DOHH2 (cell line): ENCODE data around the gene PSENEN.

Experiments used
- EZH2phosphoT487 ChIP-seq: fragments of 200-600 bp; sonication (generic); IDR thresholded peaks from 2 replicates; pipeline ENCODE4 v1.6.1; 2017; ENCODE audit warnings: borderline replicate concordance, mild to moderate bottlenecking, antibody characterized with exemption, low read length, moderate library complexity, mixed read lengths
- TF ChIP-seq, protein P1 (sequence below): fragments of 200-600 bp; sonication (generic); IDR thresholded peaks from one replicate; pipeline ENCODE4 v1.5.1; 2014; ENCODE audit warnings: antibody characterized with exemption, mild to moderate bottlenecking, low read depth, low read length; ENCODE audit not compliant: poor library complexity, severe bottlenecking

DNA sequence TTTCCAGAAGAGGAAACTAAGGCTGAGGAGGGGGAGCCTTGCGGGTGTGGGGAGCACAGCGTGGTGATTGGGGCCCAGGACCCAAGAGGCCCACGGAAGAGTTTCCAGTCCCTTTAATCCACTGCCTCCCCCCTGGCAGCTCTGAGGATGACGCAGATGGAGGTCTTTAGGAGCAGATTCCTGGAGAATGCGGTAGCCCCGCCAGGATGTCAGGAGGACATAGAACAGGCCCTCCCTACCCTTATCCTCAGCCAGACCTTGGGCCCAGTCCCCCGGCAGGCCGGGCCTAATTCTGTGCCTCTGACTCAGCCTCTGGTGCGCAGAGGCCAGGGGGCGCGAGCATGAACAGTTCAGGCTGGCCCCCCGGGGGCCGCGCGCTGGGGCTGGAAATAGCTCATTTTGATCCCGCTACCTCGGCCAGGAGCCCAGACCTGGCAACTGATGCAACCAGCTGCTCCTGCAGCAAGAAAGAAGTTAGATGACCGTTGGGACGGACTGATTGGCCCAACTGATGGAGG lies 11.8 kb downstream of the PSENEN start:
- TF ChIP-seq, protein P1, sequence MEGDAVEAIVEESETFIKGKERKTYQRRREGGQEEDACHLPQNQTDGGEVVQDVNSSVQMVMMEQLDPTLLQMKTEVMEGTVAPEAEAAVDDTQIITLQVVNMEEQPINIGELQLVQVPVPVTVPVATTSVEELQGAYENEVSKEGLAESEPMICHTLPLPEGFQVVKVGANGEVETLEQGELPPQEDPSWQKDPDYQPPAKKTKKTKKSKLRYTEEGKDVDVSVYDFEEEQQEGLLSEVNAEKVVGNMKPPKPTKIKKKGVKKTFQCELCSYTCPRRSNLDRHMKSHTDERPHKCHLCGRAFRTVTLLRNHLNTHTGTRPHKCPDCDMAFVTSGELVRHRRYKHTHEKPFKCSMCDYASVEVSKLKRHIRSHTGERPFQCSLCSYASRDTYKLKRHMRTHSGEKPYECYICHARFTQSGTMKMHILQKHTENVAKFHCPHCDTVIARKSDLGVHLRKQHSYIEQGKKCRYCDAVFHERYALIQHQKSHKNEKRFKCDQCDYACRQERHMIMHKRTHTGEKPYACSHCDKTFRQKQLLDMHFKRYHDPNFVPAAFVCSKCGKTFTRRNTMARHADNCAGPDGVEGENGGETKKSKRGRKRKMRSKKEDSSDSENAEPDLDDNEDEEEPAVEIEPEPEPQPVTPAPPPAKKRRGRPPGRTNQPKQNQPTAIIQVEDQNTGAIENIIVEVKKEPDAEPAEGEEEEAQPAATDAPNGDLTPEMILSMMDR: no peak
- no peak for TF ChIP-seq EZH2phosphoT487
